ENCODE results near the gene CDK1.

- TF ChIP-seq CTCF (conservative IDR thresholded peaks at IDR 0.05; ENCODE audit: low read length) = no peak
- no peak for TF ChIP-seq EZH2phosphoT487 (IDR thresholded peaks at IDR 0.05; ENCODE audit: borderline replicate concordance, low read depth, low read length)
Observed at GRCh38 chr10:60795465-60796202, 17.4 kb downstream of the CDK1 start.

All from OCI-LY7 (cell line).